Activated naive CD4-positive, alpha-beta T cell treated with anti-CD3 and anti-CD28 coated beads for 36 hours (primary cell): Measurements from ENCODE around the gene TEC. TPM values are rescaled to one million over a fixed set of nuclear protein-coding genes. Genes with fewer than 3 reads are reported as not detected.
"Not testable (repeated sequence)": the region's sequence is repeated elsewhere in the genome, so short reads cannot be mapped to it uniquely, and the experiment has no call there.

Experiments used
- CTCF ChIA-PET: fragments of 350-600 bp; sonication (Branson Sonifier 250); formaldehyde crosslinking; loops from one replicate; lab custom pipeline; 2021; ENCODE audit warnings: antibody characterized with exemption; lab: Charles Lee
- DNase-seq: peaks from one replicate; pipeline ENCODE4 v3.0.0-alpha.2; 2020
- H3K27ac Mint-ChIP-seq: one replicate; pipeline ENCODE4 v1.8.0; 2021; ENCODE audit warnings: mild to moderate bottlenecking, mixed read lengths
- H3K27me3 Mint-ChIP-seq: one replicate; pipeline ENCODE4 v1.8.0; 2021; ENCODE audit warnings: low read depth, mixed read lengths
- H3K36me3 Mint-ChIP-seq: one replicate; pipeline ENCODE4 v1.8.0; 2021; ENCODE audit warnings: low read depth, mixed read lengths
- H3K4me1 Mint-ChIP-seq: one replicate; pipeline ENCODE4 v1.8.0; 2021; ENCODE audit warnings: low read depth, mixed read lengths
- H3K4me3 Mint-ChIP-seq: one replicate; pipeline ENCODE4 v1.8.0; 2021; ENCODE audit warnings: mild to moderate bottlenecking, moderate library complexity, mixed read lengths
- H3K9me3 Mint-ChIP-seq: one replicate; pipeline ENCODE4 v1.8.0; 2021; ENCODE audit warnings: mixed read lengths
- intact Hi-C: fragments of 100-400 bp; cut with micrococcal nuclease; formaldehyde crosslinking; loops from one replicate; pipeline ENCODE4 v1.15.1; 2023
- total RNA-seq, 2 experiments: library from RNA; stranded (reverse); gene quantifications; one replicate each; pipeline ENCODE4 v1.2.3, GENCODE V29; 2021

TEC gene
- total RNA-seq, 2 experiments from 2014 or later = 3.4 to 3.7 TPM

DNA sequence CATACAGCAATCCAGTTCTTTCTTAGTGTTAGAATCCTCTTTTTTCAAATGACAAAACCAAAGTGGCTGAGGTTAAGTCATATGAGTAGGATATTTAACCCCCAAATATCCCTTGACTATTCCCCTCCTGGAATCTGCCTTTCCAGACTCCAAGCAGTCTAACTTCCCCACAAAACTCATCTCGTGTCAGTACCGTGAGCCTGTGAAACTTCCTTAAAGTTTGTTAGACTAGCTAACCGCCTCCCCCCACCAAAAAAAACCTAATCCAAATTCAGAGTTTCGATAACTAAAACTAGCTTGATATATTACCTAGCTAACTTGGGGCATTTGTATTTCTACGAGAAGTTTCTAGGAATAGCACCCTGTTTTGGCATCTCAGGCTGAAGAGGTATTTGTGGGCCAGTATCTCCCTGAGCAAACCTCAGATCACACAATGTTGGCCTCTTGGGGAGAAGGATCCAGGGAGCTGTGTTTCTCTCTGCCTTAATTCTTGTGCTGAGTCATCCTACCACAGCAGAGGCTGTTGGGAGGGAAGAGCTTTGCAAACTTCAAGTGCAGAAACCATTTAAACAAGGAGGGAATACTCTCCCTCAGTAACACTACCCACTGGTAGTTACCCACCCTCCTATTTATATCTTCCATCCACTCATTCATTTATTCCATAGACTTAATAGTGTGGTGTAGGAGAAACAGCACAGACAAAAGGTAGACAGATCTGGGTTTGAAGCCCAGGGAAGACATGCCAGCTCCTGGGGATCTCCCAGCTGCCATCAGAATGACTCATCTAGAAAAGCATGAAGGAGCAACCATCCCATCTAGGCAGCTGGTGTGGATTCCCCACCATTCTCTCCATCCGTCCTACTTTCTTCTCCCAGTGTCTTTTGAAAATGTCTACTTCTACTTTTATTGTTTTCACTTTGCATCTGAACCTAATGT lies 96.3 kb downstream of the TEC start:
- intact Hi-C loops = loop anchor here (10.0 kb wide), 1 partner anchor 59 kb away; no protein-coding TSS in a partner anchor
- Mint-ChIP-seq H3K36me3 (no peaks in the 10 kb centered on the region), H3K9me3 (peaks cover 9% of the 10 kb centered on the region), H3K4me3 (no peak overlapping the region), H3K27me3 (no peaks in the 10 kb centered on the region), H3K27ac (no peak overlapping the region), H3K4me1 (peaks cover 20% of the 10 kb centered on the region)
- CTCF ChIA-PET = interaction anchor here (0.7 kb wide), 1 partner anchor 334 kb away, joined by 3 read pairs; no protein-coding TSS in a partner anchor
- DNase-seq = peak; percentile 27

DNA sequence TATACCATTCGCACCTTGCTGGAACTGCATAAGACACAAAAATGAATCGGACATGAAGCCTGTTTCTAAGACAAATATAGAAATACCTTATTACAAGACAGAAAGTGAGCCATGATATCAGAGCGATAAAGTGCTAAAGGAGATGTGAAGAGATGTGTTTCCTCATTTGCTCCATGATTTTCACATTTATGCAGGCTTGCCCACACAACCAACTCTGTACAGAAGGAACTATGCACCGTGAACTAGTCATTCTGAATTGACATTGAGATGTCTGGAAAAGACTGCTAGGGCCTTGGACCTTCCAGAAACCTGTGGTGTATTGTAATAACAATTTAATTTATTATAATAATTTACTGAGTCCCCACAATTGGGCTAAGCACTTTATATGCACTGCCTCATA lies 97.0 kb downstream of the TEC start:
- no peak for DNase-seq
- intact Hi-C loops = loop anchor here (10.0 kb wide), 1 partner anchor 58 kb away; no protein-coding TSS in a partner anchor
- Mint-ChIP-seq H3K4me3 (no peak overlapping the region), H3K36me3 (peaks cover 2% of the 10 kb centered on the region), H3K27ac (no peak overlapping the region), H3K9me3 (peaks cover 3% of the 10 kb centered on the region), H3K27me3 (no peaks in the 10 kb centered on the region), H3K4me1 (peaks cover 27% of the 10 kb centered on the region)
- CTCF ChIA-PET = no interaction called here

DNA sequence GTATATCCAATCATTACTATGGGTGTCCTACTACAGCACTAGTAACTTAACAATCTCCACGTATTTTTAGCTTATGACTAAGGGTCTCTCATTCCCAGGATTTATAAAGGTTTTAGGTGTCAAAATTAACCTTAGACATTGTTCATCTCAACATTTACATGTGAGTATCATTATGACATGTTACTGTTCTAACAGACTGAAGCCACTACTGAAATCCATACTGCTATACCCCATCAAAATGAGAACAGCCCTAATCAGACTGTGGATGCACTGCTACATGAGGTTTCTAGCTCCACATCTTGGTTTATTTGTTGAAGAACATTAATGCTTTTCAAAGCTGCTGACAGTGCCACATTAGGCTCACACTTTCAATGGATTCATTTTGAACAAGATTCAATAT lies 100.0 kb downstream of the TEC start:
- CTCF ChIA-PET = no interaction called here
- H3K4me3 Mint-ChIP-seq = no peak overlapping the region
- intact Hi-C loops = loop anchor here (2.0 to 10.0 kb wide), 3 partner anchors 55 to 335 kb away; partner anchors contain the start of gene CORIN

DNA sequence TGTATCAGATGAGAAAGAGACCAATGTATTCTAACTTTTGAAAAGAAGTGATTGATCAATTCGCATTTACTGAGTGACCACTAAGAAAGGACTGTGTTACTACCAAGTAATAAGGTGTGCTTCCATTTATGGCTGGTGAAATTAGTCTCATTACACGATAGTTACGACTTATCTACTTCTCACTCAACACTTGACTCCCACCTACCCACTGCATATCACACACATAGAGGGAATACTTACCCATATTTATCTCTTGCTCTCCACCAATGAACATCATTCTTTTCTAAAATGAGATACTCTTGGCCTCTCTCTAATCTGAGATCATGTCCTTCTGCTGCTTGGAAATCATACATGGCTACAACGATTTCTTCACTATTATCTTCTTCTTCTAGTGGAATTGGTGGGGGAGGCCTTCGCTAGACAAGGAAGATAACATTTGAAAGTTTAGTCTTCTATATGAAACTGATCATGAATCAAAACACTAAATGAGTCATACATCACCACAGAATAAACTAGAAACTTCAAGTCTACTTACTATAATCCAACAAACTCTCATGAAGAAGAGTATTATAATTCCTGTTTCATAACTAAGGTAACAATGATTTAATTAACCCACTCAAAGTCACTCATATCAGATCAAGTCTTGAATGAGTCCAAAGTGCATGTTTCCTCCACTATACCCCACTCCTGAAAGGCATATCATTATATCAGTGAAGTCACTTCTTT lies 101.9 kb downstream of the TEC start:
- Mint-ChIP-seq H3K27me3 (no peaks in the 10 kb centered on the region), H3K9me3 (no peaks in the 10 kb centered on the region), H3K4me3 (no peak overlapping the region), H3K4me1 (peaks cover 14% of the 10 kb centered on the region), H3K27ac (no peak overlapping the region), H3K36me3 (peaks cover 3% of the 10 kb centered on the region)
- CTCF ChIA-PET = no interaction called here
- intact Hi-C loops = loop anchor here (2.0 to 10.0 kb wide), 2 partner anchors 103 to 333 kb away; partner anchors contain the start of gene CORIN
- DNase-seq = no peak

More for the DNA sequence above, 100.0 kb downstream of the TEC start:
- Mint-ChIP-seq H3K9me3 (no peaks in the 10 kb centered on the region), H3K27me3 (no peaks in the 10 kb centered on the region), H3K36me3 (peaks cover 3% of the 10 kb centered on the region), H3K27ac (no peak overlapping the region), H3K4me1 (peaks cover 25% of the 10 kb centered on the region)
- DNase-seq = no peak

DNA sequence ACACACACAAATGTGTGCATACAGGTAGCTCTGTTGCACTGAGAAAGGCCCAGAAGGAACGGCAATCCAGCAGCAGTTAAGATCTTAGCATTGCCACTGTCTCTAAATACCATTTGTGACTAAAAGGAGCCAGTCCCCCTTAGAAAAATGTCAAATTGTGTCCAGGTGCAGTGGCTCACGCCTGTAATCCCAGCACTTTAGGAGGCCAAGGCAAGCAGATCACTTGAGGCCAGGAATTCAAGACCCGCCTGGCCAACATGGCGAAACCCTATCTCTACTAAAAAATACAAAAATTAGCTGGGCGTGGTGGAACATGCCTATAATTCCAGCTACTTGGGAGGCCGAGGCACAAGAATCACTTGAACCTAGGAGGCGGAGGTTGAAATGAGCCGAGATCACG lies 105.1 kb downstream of the TEC start:
- intact Hi-C loops = loop anchor here (10.0 kb wide), 1 partner anchor 330 kb away; the partner anchor contains the start of gene CORIN
- H3K9me3 Mint-ChIP-seq, H3K27me3 Mint-ChIP-seq, H3K4me3 Mint-ChIP-seq, CTCF ChIA-PET, H3K27ac Mint-ChIP-seq, DNase-seq, H3K36me3 Mint-ChIP-seq: not testable (repeated sequence)
- peaks cover 27% of the 10 kb centered on the region for H3K4me1 Mint-ChIP-seq

DNA sequence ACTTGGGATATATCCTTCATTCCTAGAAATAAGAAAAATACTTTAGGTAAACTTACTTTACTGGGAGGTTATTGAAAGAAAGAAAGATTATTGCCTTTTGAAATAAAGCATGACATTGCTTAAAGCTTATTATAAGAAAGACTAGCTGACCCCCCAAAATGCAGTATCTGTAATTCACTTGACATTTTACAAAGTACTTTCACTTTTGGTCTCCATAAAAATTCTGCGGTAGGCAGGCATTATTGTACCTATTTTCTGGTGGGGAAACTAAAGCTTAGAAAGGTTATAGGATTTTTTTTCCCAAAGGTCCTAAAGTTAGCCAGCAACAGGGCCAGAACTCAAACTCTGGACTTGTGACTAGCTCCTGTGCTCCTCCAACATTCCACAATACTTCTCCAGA lies 105.9 kb downstream of the TEC start:
- CTCF ChIA-PET = no interaction called here
- no peaks in the 10 kb centered on the region for H3K27me3 Mint-ChIP-seq

DNA sequence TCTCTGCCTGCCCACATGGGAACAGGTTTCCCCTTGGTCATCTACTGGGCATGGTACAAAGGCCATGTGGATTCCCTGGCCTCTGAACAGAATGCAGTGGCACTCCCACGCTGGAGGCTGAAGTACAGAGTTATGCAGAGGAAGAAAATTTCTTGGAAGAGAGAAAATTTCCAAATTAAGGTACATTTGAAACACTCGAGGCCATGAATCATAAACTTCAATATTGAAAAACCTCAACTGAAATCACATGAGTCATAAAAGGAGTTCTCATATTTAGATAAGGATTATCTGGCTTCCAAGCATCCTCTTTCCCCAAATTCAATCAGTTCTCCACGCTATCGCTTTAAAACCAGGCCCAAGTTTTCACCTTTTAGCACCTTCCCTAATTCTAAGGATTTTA lies 107.5 kb downstream of the TEC start:
- CTCF ChIA-PET = no interaction called here
- no peak overlapping the region for H3K27ac Mint-ChIP-seq

More for the DNA sequence above, 105.9 kb downstream of the TEC start:
- no peak for DNase-seq
- Mint-ChIP-seq H3K9me3 (no peaks in the 10 kb centered on the region), H3K27ac (no peak overlapping the region), H3K4me1 (peaks cover 27% of the 10 kb centered on the region), H3K36me3 (peaks cover 9% of the 10 kb centered on the region), H3K4me3 (no peak overlapping the region)
- intact Hi-C loops = loop anchor here (10.0 kb wide), 1 partner anchor 329 kb away; the partner anchor contains the start of gene CORIN

DNA sequence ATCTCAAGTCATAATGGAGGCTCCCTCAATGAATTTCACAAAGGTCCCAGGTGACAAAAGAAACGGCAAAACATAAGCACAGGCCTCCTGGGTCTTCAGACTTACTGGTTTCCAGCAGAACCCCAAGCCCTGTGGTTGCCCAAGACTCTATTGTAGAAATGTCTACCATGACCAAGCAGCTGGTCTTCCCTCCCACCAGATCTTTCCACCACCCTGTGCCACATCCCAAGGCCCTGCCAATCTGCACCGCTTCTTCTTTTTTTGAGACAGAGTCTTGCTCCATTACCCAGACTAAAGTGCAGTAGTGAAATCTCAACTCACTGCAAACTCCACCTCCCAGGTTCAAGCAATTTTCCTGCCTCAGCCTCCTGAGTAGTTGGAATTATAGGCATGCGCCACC lies 112.4 kb downstream of the TEC start:
- H3K36me3 Mint-ChIP-seq = peaks cover 40% of the 10 kb centered on the region
- DNase-seq = no peak
- no peaks in the 10 kb centered on the region for H3K27me3 Mint-ChIP-seq
- CTCF ChIA-PET = no interaction called here
- H3K9me3 Mint-ChIP-seq = peaks cover 18% of the 10 kb centered on the region
- intact Hi-C loops = no loop called here
- H3K4me3 Mint-ChIP-seq = no peak overlapping the region
- H3K27ac Mint-ChIP-seq = no peak overlapping the region
- H3K4me1 Mint-ChIP-seq = peaks cover 12% of the 10 kb centered on the region

More for the DNA sequence above, 107.5 kb downstream of the TEC start:
- Mint-ChIP-seq H3K9me3 (peaks cover under 1% of the 10 kb centered on the region), H3K4me1 (peaks cover 16% of the 10 kb centered on the region), H3K36me3 (peaks cover 12% of the 10 kb centered on the region), H3K27me3 (no peaks in the 10 kb centered on the region), H3K4me3 (no peak overlapping the region)
- no peak for DNase-seq
- intact Hi-C loops = loop anchor here (10.0 kb wide), 1 partner anchor 327 kb away; the partner anchor contains the start of gene CORIN

DNA sequence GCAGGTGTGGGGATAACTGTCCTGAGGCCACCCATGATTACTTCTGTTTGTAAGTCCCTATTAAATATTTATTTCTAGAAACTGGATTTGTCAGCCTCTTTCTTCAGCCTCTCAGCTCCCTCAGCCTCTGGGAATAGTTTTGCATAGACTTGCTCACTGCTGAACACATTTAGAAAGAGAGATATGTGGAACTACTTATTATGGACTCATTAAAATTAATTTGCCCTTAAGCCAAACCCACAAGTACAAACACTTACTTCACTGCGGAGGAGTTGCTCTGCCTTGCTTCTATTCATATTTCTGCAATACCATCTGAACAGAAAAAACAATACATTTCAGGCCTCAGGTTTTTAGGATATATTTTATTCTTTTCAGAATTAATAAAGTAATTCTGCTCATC lies 113.2 kb downstream of the TEC start:
- Mint-ChIP-seq H3K9me3 (peaks cover 18% of the 10 kb centered on the region), H3K4me3 (no peak overlapping the region), H3K27ac (no peak overlapping the region), H3K36me3 (peaks cover 40% of the 10 kb centered on the region), H3K27me3 (no peaks in the 10 kb centered on the region), H3K4me1 (peaks cover 4% of the 10 kb centered on the region)
- DNase-seq = no peak
- CTCF ChIA-PET = no interaction called here
- intact Hi-C loops = no loop called here

DNA sequence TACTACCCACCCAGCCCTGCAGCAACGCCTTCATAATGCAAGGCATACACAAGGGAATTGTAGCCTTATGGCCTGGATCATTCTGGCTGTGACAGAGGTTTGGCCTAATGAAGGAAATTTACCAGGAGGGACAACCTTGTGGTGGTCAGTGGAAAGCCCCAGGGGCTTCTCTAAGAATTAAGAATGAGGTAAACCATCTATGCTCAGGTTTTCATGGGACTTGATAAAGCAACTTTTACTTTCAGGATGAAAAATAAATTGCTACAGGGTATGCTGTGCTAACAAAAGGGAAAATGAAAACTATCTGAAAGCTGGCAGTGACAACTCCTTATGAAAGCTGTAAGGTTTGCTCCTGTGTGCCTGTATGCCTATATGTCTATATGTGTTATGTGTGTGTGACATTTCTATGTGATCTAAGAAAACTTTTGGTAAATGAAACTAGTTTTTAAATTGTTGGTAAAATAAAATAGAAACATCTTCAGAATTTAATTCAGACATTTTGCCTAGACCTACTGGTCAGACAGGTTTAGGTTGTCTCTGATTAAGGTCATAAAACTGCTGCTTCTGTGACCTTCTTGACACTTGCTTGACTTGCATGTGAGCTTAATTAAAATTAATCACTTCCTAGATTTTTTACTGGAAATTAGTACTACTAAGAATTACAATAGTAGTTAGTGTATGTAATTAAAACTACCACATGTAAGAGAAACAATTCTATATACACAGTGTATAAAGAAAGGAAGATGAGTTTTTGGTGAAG lies 115.7 kb downstream of the TEC start:
- Mint-ChIP-seq H3K27me3 (no peaks in the 10 kb centered on the region), H3K9me3 (peaks cover 18% of the 10 kb centered on the region), H3K36me3 (peaks cover 37% of the 10 kb centered on the region), H3K4me1 (peaks cover 5% of the 10 kb centered on the region), H3K27ac (no peak overlapping the region), H3K4me3 (no peak overlapping the region)
- intact Hi-C loops = no loop called here
- CTCF ChIA-PET = no interaction called here
- no peak for DNase-seq

DNA sequence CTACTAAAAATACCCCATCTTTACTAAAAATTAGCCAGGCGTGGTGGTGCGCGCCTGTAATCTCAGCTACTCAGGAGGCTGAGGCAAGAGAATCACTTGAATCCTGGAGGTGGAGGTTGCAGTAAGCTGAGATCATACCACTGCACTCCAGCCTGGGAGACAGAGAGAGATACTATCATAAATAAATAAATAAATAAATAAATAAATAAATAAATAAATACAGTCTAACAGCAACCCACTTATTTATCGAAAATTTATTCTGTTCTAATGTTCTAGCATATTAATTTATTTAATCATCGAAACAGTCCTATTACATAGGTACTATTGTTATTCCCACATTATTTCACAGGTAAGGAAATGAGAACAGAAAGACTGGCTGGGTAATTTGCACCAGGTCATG lies 117.4 kb downstream of the TEC start:
- CTCF ChIA-PET = interaction anchor here (1.1 to 1.5 kb wide), 2 partner anchors 20 to 116 kb away, joined by 3 read pairs; no protein-coding TSS in a partner anchor
- H3K36me3 Mint-ChIP-seq = peaks cover 30% of the 10 kb centered on the region
- H3K27me3 Mint-ChIP-seq = no peaks in the 10 kb centered on the region
- H3K9me3 Mint-ChIP-seq = peaks cover 18% of the 10 kb centered on the region
- H3K4me1 Mint-ChIP-seq = peaks cover 5% of the 10 kb centered on the region
- DNase-seq = no peak
- H3K4me3 Mint-ChIP-seq = no peak overlapping the region
- intact Hi-C loops = no loop called here
- H3K27ac Mint-ChIP-seq = no peak overlapping the region
